IMR-90 (cell line): ENCODE data around the gene FBXL14. TPM values are rescaled to one million over a fixed set of nuclear protein-coding genes. Genes with fewer than 3 reads are reported as not detected.

Source experiments
- ATAC-seq: fragments of 200-7000 bp; cut with Tn5 transposase; 2 replicates; pipeline ENCODE4 v1.9.1; 2020; ENCODE audit warnings: low read depth, mild to moderate bottlenecking, moderate library complexity
- BruUV-seq: library from RNA; stranded (reverse); fragments of 400-500 nt; replicated peaks from 2 replicates; lab custom pipeline; 2021; lab: Mats Ljungman, UMichigan
- CTCF ChIA-PET: fragments of 300-600 bp; formaldehyde crosslinking; extraction: SDS; loops from one replicate; lab custom pipeline; 2021; ENCODE audit warnings: antibody characterized with exemption; lab: Yijun Ruan, JAX
- POLR2A ChIA-PET: fragments of 300-600 bp; sonication (Branson Sonifier 250); formaldehyde crosslinking; loops from one replicate; lab custom pipeline; 2022; ENCODE audit warnings: antibody characterized with exemption; ENCODE audit not compliant: unreplicated experiment; lab: Charles Lee
- DNase-seq: peaks from one replicate; pipeline ENCODE4 v3.0.0; 2013
- H2AFZ ChIP-seq: replicated peaks from 2 replicates; pipeline ENCODE3; 2013; ENCODE audit warnings: low read length, mild to moderate bottlenecking; ENCODE audit not compliant: poor library complexity
- H2AK5ac ChIP-seq: 2 replicates; pipeline ENCODE4 v1.6.1; 2013; ENCODE audit warnings: low read depth, low read length, inconsistent platforms
- H2AK9ac ChIP-seq: replicated peaks from 2 replicates; pipeline ENCODE3; 2013; ENCODE audit warnings: mild to moderate bottlenecking, low read depth, low read length, moderate library complexity; ENCODE audit not compliant: poor library complexity
- H2BK120ac ChIP-seq: 2 replicates; pipeline ENCODE4 v1.6.1; 2013; ENCODE audit warnings: low read depth, low read length, inconsistent platforms
- H2BK15ac ChIP-seq: 3 replicates; pipeline ENCODE4 v1.6.1; 2013; ENCODE audit warnings: low read depth, low read length, inconsistent platforms
- H2BK20ac ChIP-seq: 2 replicates; pipeline ENCODE4 v1.6.1; 2013; ENCODE audit warnings: low read depth, mild to moderate bottlenecking, inconsistent platforms, low read length, moderate library complexity
- H2BK5ac ChIP-seq: 2 replicates; pipeline ENCODE4 v1.6.1; 2013; ENCODE audit warnings: mild to moderate bottlenecking, low read depth, low read length, inconsistent platforms; ENCODE audit not compliant: poor library complexity, severe bottlenecking
- H3K14ac ChIP-seq: replicated peaks from 2 replicates; pipeline ENCODE4 v1.6.1; 2013; ENCODE audit warnings: low read depth, low read length, inconsistent platforms
- H3K18ac ChIP-seq: 2 replicates; pipeline ENCODE4 v1.6.1; 2013; ENCODE audit warnings: low read depth, low read length, control low read depth
- H3K23ac ChIP-seq: 2 replicates; pipeline ENCODE4 v1.6.1; 2013; ENCODE audit warnings: low read depth, low read length, inconsistent platforms
- H3K27ac ChIP-seq: 2 replicates; pipeline ENCODE4 v1.5.1; 2013; ENCODE audit warnings: mild to moderate bottlenecking, control low read depth, low read length; ENCODE audit not compliant: insufficient read depth
- H3K27me3 ChIP-seq: 2 replicates; pipeline ENCODE4 v1.6.1; 2013; ENCODE audit warnings: low read length; ENCODE audit not compliant: control insufficient read depth, insufficient read depth
- H3K36me3 ChIP-seq: 2 replicates; pipeline ENCODE4 v1.6.1; 2013; ENCODE audit warnings: low read length, mixed read lengths; ENCODE audit not compliant: control insufficient read depth, insufficient read depth
- H3K4ac ChIP-seq: 2 replicates; pipeline ENCODE4 v1.6.1; 2013; ENCODE audit warnings: low read depth, low read length, inconsistent platforms
- H3K4me1 ChIP-seq: 2 replicates; pipeline ENCODE4 v1.6.1; 2013; ENCODE audit warnings: low read length, mixed read lengths; ENCODE audit not compliant: control insufficient read depth, insufficient read depth
- H3K4me2 ChIP-seq: 2 replicates; pipeline ENCODE4 v1.6.1; 2013; ENCODE audit warnings: low read depth, mild to moderate bottlenecking, control low read depth, low read length, moderate library complexity
- H3K4me3 ChIP-seq: 2 replicates; pipeline ENCODE4 v1.5.1; 2013; ENCODE audit warnings: low read depth, mild to moderate bottlenecking, control low read depth, low read length, moderate library complexity; ENCODE audit not compliant: insufficient read depth
- H3K56ac ChIP-seq: 2 replicates; pipeline ENCODE4 v1.6.1; 2013; ENCODE audit warnings: low read length, inconsistent platforms; ENCODE audit not compliant: insufficient read depth; ENCODE audit errors: extremely low read depth
- H3K79me1 ChIP-seq, 2 experiments: 2 replicates each; pipeline ENCODE4 v1.6.1; 2013; ENCODE audit warnings: low read length in 2 of 2, inconsistent platforms in 1 of 2, low read depth in 1 of 2
- H3K9ac ChIP-seq: 2 replicates; pipeline ENCODE4 v1.6.1; 2013; ENCODE audit warnings: low read depth, low read length, control low read depth
- H3K9me1 ChIP-seq: 2 replicates; pipeline ENCODE4 v1.6.1; 2013; ENCODE audit warnings: low read length, inconsistent platforms; ENCODE audit not compliant: insufficient read depth
- H3K9me3 ChIP-seq: 2 replicates; pipeline ENCODE4 v1.6.1; 2013; ENCODE audit warnings: low read length; ENCODE audit not compliant: control insufficient read depth, insufficient read depth
- H4K20me1 ChIP-seq: 2 replicates; pipeline ENCODE4 v1.6.1; 2013; ENCODE audit warnings: low read length, inconsistent platforms; ENCODE audit not compliant: insufficient read depth
- H4K5ac ChIP-seq: 2 replicates; pipeline ENCODE4 v1.6.1; 2013; ENCODE audit warnings: mild to moderate bottlenecking, low read depth, low read length, control low read depth
- H4K8ac ChIP-seq, 2 experiments: 2 replicates each; pipeline ENCODE4 v1.6.1; 2013; ENCODE audit warnings: low read depth in 2 of 2, low read length in 2 of 2, control low read depth in 1 of 2, inconsistent platforms in 1 of 2
- H4K91ac ChIP-seq: 2 replicates; pipeline ENCODE4 v1.6.1; 2013; ENCODE audit warnings: low read depth, low read length, inconsistent platforms; ENCODE audit not compliant: insufficient read depth
- CHD1 ChIP-seq: IDR thresholded peaks from 2 replicates; pipeline ENCODE4 v1.6.1; 2012; ENCODE audit warnings: low read depth, low read length, improper control_type of control experiment
- MAFK ChIP-seq: IDR thresholded peaks from 2 replicates; pipeline ENCODE4 v1.6.1; 2012; ENCODE audit warnings: low read depth, low read length, improper control_type of control experiment
- MXI1 ChIP-seq: IDR thresholded peaks from 2 replicates; pipeline ENCODE4 v1.6.1; 2012; ENCODE audit warnings: low read depth, mild to moderate bottlenecking, low read length, moderate library complexity, borderline replicate concordance
- SMC3 ChIP-seq: fragments of 150-350 bp; IDR thresholded peaks from 2 replicates; pipeline ENCODE4 v1.6.1; 2016; ENCODE audit warnings: low read depth, mild to moderate bottlenecking, antibody characterized with exemption, low read length, moderate library complexity
- USF2 ChIP-seq: fragments of 150-350 bp; IDR thresholded peaks from 2 replicates; pipeline ENCODE4 v1.6.1; 2017; ENCODE audit warnings: mild to moderate bottlenecking, antibody characterized with exemption, low read length, low read depth
- WGBS, 2 experiments: methylation state at CpG; one replicate each; pipeline versions ENCODE4 v1.1.5 to v1.1.7; 2013; ENCODE audit warnings: missing lambda C conversion rate in 2 of 2; ENCODE audit not compliant: insufficient read length in 1 of 2; ENCODE audit errors: extremely low coverage in 2 of 2; 5-methylcytosine and 5-hydroxymethylcytosine counted together
- dilution Hi-C: fragments of 300-500 bp; cut with HindIII; formaldehyde crosslinking; loops from one replicate; pipeline ENCODE4 v1.14.3; 2018; ENCODE audit warnings: low sequenced_read_pairs; ENCODE audit not compliant: unreplicated experiment
- in situ Hi-C: fragments of 300-500 bp; cut with MboI; formaldehyde crosslinking; loops from 3 replicates; pipeline ENCODE4 v1.14.3; 2019; ENCODE audit warnings: low sequenced_read_pairs, inconsistent platforms, mixed read lengths
- intact Hi-C: fragments of 100-400 bp; cut with micrococcal nuclease; formaldehyde crosslinking; loops from 2 replicates; pipeline ENCODE4 v1.10.0; 2022
- polyA plus RNA-seq, 3 experiments: library from polyadenylated mRNA; depleted of rRNA; stranded (reverse); fragments of >200 nt; gene quantifications; 2 replicates each; pipeline ENCODE4 v1.2.3, GENCODE V29; 2012; ENCODE audit warnings: low replicate concordance in 1 of 3
- total RNA-seq: library from RNA; depleted of rRNA; stranded (reverse); fragments of >200 nt; gene quantifications from 2 replicates; pipeline ENCODE4 v1.2.3, GENCODE V29; 2012

The FBXL14 gene
- total and polyA plus RNA-seq, 2 of the 4 experiments (the other 2 are of a cell fraction) = 4.7 to 7.3 TPM

- H3K27ac ChIP-seq = no peak overlapping the region
- H3K23ac ChIP-seq = no peak overlapping the region
- H3K9ac ChIP-seq = no peak overlapping the region
- H2BK120ac ChIP-seq = no peak overlapping the region
- TF ChIP-seq SMC3 (no peak), USF2 (no peak), MXI1 (no peak), MAFK (no peak), CHD1 (no peak)
- H3K4me1 ChIP-seq = peaks cover 13% of the 10 kb centered on the region
- intact Hi-C loops (no loop called here), in situ Hi-C loops (no loop called here), dilution Hi-C loops (no loop called here)
- H2AK9ac ChIP-seq = no peak overlapping the region
- no peak overlapping the region for H2BK5ac ChIP-seq
- H2BK15ac ChIP-seq = no peak overlapping the region
- H3K56ac ChIP-seq = no peak overlapping the region
- no peak overlapping the region for H3K14ac ChIP-seq
- no peak overlapping the region for H3K18ac ChIP-seq
- DNase-seq (no peak), ATAC-seq (no peak)
- no peak overlapping the region for H4K8ac ChIP-seq
- no peak overlapping the region for H3K4me3 ChIP-seq
- H2AK5ac ChIP-seq = no peak overlapping the region
- H3K4me2 ChIP-seq = no peak overlapping the region
- no peaks in the 10 kb centered on the region; the same call in 1 of the 2 replicates for H3K36me3 ChIP-seq
- H2AFZ ChIP-seq = no peak overlapping the region
- H4K5ac ChIP-seq = no peak overlapping the region
- H4K20me1 ChIP-seq = peaks cover 44% of the 10 kb centered on the region; the same call in 1 of the 2 replicates
- H3K79me1 ChIP-seq = peaks cover 40 to 92% of the 10 kb centered on the region in 2 experiments
- H2BK20ac ChIP-seq = no peak overlapping the region
- no peaks in the 10 kb centered on the region for H3K27me3 ChIP-seq
- ChIA-PET POLR2A (no interaction called here), CTCF (no interaction called here)
- WGBS, 2 experiments = no CpG with 5 or more reads among the region's 4 CpGs
- no peak overlapping the region for H4K91ac ChIP-seq
- BruUV-seq = no TSS peak
- H3K9me1 ChIP-seq = peaks cover 27% of the 10 kb centered on the region
- H3K4ac ChIP-seq = no peak overlapping the region
- H3K9me3 ChIP-seq = no peaks in the 10 kb centered on the region
Observed at GRCh38 chr12:1613860-1614259, 19.5 kb upstream of the FBXL14 start.
